Tibial nerve (tissue), 3 donors: ENCODE data around the gene OR2T27.

Experiments
- POLR2A ChIP-seq, 2 donors: fragments of 450-650 bp; IDR thresholded peaks; one replicate each; pipeline ENCODE4 v1.6.1; 2017; ENCODE audit warnings: antibody characterized with exemption in 2 of 2, mild to moderate bottlenecking in 2 of 2, moderate library complexity in 2 of 2
- TF ChIP-seq, protein P1 (sequence below), 5 experiments: fragments of 200-600 bp in 3 of 5; fragments of 450-650 bp in 2 of 5; sonication (generic) in 3 of 5; IDR thresholded peaks; one replicate each; pipeline ENCODE4 v1.5.1; 2016 to 2019; ENCODE audit warnings: antibody characterized with exemption in 5 of 5, mild to moderate bottlenecking in 3 of 5, moderate library complexity in 2 of 5

DNA sequence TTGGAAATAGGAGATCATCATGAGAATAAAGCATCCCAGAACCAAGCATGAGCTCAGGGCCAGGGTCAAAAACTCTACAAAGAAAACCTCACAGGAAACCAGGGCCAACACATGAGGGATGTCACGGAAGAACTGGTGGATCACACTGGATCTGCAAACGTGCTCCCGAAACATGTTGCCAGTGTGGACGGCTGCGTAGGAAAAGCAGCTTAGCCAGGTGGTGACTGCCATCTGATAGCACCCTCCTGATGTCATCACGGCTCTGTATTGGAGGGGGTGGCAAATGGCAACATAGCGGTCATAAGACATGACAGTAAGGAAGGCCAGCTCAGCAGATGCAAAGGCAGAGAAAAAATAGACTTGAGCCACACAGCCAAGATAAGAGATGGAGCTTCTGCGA, 26.3 kb upstream of the OR2T27 start:
- TF ChIP-seq, protein P1, sequence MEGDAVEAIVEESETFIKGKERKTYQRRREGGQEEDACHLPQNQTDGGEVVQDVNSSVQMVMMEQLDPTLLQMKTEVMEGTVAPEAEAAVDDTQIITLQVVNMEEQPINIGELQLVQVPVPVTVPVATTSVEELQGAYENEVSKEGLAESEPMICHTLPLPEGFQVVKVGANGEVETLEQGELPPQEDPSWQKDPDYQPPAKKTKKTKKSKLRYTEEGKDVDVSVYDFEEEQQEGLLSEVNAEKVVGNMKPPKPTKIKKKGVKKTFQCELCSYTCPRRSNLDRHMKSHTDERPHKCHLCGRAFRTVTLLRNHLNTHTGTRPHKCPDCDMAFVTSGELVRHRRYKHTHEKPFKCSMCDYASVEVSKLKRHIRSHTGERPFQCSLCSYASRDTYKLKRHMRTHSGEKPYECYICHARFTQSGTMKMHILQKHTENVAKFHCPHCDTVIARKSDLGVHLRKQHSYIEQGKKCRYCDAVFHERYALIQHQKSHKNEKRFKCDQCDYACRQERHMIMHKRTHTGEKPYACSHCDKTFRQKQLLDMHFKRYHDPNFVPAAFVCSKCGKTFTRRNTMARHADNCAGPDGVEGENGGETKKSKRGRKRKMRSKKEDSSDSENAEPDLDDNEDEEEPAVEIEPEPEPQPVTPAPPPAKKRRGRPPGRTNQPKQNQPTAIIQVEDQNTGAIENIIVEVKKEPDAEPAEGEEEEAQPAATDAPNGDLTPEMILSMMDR (IDR thresholded peaks at IDR 0.05) = no peak
- no peak for TF ChIP-seq POLR2A (IDR thresholded peaks at IDR 0.05)
